Astrocyte (in vitro differentiated cells and primary cell): ENCODE measurements around the gene PHF13.

Experiments
- EZH2 ChIP-seq: IDR thresholded peaks from 2 replicates; pipeline ENCODE4 v1.6.1; 2012; ENCODE audit warnings: mild to moderate bottlenecking, low read length, inconsistent platforms; ENCODE audit not compliant: insufficient read depth
- TF ChIP-seq, protein P1 (sequence below): IDR thresholded peaks from 2 replicates; pipeline ENCODE4 v1.5.1; 2011; ENCODE audit warnings: low read depth, mild to moderate bottlenecking, inconsistent platforms, low read length, moderate library complexity; ENCODE audit not compliant: insufficient read depth

DNA sequence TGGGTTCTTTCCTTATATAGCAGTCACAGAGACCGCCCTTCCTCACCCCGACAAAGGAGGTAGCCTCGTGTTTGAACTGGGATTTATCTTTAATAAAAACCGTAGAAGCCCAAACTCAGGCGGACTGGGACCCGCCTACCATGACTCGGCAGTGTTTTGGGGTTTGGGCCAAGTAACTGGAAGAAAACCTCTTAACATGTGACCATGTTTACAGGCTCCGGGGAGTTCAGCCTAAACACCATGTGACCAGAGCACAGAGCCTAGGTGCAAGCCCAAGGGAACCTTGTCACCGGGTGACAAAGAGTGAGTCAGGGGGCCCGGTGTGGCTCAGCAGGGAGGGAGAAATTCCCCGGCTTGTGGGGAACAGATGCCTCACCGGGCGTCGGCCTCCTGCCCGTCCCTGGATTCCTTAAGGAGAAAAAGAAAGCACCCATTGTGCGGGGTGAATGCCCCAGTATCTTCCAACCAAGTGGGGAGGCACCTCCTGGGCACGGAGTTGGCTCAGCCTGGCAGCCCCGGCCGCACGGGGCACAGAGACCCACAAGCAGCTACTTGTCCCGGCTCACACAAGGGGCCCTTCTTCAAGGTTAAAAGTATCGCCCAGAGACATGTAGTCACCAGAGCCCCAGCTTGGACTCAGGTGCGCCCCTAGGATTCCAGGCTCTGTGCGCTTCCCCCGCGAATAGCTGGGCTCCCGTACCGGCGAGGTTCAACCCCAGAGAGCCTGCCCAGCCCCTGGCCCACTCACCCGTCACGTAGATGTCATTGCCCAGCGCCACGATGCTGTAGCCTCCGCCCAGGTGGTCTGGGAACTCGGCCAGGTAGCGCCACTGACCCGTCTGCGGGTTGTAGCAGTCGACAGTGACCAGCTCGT, 12.2 kb upstream of the PHF13 start:
- TF ChIP-seq EZH2: no peak
- TF ChIP-seq, protein P1, sequence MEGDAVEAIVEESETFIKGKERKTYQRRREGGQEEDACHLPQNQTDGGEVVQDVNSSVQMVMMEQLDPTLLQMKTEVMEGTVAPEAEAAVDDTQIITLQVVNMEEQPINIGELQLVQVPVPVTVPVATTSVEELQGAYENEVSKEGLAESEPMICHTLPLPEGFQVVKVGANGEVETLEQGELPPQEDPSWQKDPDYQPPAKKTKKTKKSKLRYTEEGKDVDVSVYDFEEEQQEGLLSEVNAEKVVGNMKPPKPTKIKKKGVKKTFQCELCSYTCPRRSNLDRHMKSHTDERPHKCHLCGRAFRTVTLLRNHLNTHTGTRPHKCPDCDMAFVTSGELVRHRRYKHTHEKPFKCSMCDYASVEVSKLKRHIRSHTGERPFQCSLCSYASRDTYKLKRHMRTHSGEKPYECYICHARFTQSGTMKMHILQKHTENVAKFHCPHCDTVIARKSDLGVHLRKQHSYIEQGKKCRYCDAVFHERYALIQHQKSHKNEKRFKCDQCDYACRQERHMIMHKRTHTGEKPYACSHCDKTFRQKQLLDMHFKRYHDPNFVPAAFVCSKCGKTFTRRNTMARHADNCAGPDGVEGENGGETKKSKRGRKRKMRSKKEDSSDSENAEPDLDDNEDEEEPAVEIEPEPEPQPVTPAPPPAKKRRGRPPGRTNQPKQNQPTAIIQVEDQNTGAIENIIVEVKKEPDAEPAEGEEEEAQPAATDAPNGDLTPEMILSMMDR: no peak
